K562 (cell line): ENCODE results near the gene SPECC1L.

ENCODE experiments used
- CTCF ChIP-seq, 3 experiments: IDR thresholded peaks in 2 of 3; conservative IDR thresholded peaks in 1 of 3; 2 replicates each; pipeline ENCODE4 v1.5.1; 2011 to 2012; ENCODE audit warnings: low read length in 3 of 3, mild to moderate bottlenecking in 3 of 3, control low read depth in 2 of 3, improper control_type of control experiment in 1 of 3, inconsistent platforms in 1 of 3, low read depth in 1 of 3, mixed read lengths in 1 of 3, moderate library complexity in 1 of 3; ENCODE audit not compliant: insufficient read depth in 2 of 3
- E2F1 ChIP-seq: sonication (generic); formaldehyde crosslinking; IDR thresholded peaks from 2 replicates; pipeline ENCODE4 v1.8.1; 2023; ENCODE audit warnings: mild to moderate bottlenecking, missing genetic modification reagents, moderate library complexity
- EZH2 ChIP-seq: IDR thresholded peaks from 2 replicates; pipeline ENCODE4 v1.6.1; 2012; ENCODE audit warnings: low read depth, mild to moderate bottlenecking, inconsistent platforms, low read length, borderline replicate concordance
- FOXJ3 ChIP-seq: sonication (generic); formaldehyde crosslinking; IDR thresholded peaks from 2 replicates; pipeline ENCODE4 v1.4.0; 2020; ENCODE audit warnings: mild to moderate bottlenecking, missing genetic modification reagents
- HDAC3 ChIP-seq: fragments of 450-650 bp; IDR thresholded peaks from 2 replicates; pipeline ENCODE4 v1.6.1; 2018; ENCODE audit warnings: borderline replicate concordance, mild to moderate bottlenecking, moderate library complexity; ENCODE audit not compliant: partially characterized antibody
- ID3 ChIP-seq, 2 experiments: fragments of 250-450 bp in 1 of 2; fragments of 450-650 bp in 1 of 2; sonication (Bioruptor Pico) in 1 of 2; IDR thresholded peaks; 2 replicates each; pipeline versions ENCODE4 v1.6.1 to v1.8.0; 2016 to 2021; ENCODE audit warnings: mild to moderate bottlenecking in 2 of 2, moderate library complexity in 2 of 2, missing compliant biosample characterization in 1 of 2, missing genetic modification characterization in 1 of 2
- MEIS2 ChIP-seq: fragments of 450-650 bp; IDR thresholded peaks from 2 replicates; pipeline ENCODE4 v1.6.1; 2014; ENCODE audit warnings: mild to moderate bottlenecking; ENCODE audit not compliant: partially characterized antibody
- MYNN ChIP-seq, 2 experiments: sonication (generic); formaldehyde crosslinking in 1 of 2; IDR thresholded peaks; 2 replicates each; pipeline versions ENCODE4 v1.5.0 to v1.6.1; 2016 to 2020; ENCODE audit warnings: antibody characterized with exemption in 1 of 2, missing genetic modification reagents in 1 of 2
- NEUROD1 ChIP-seq: fragments of 150-350 bp; IDR thresholded peaks from 2 replicates; pipeline ENCODE4 v1.6.1; 2014; ENCODE audit warnings: borderline replicate concordance, low read length, low read depth; ENCODE audit not compliant: partially characterized antibody
- POLR2A ChIP-seq: fragments of 450-650 bp; conservative IDR thresholded peaks from 2 replicates; pipeline ENCODE4 v1.6.1; 2016
- POLR2AphosphoS2 ChIP-seq: IDR thresholded peaks from 2 replicates; pipeline ENCODE4 v1.6.1; 2012; ENCODE audit warnings: low read length, improper control_type of control experiment
- TARDBP ChIP-seq: fragments of 450-650 bp; IDR thresholded peaks from 2 replicates; pipeline ENCODE4 v1.6.1; 2016
- YY1 ChIP-seq, 3 experiments: IDR thresholded peaks; 2 replicates each; pipeline ENCODE4 v1.6.1; 2011; ENCODE audit warnings: low read length in 2 of 3, mild to moderate bottlenecking in 2 of 3, moderate library complexity in 2 of 3, borderline replicate concordance in 1 of 3, control low read depth in 1 of 3, low read depth in 1 of 3; ENCODE audit not compliant: insufficient read depth in 3 of 3, insufficient replicate concordance in 2 of 3, control insufficient read depth in 1 of 3, insufficient read length in 1 of 3; ENCODE audit errors: extremely low read depth in 1 of 3

- TF ChIP-seq FOXJ3, result no peak
- no peak for TF ChIP-seq E2F1
- TF ChIP-seq ID3 (CRISPR knock-in tag; IDR thresholded peaks at IDR 0.05), result no peak
- no peak for TF ChIP-seq ID3 (tag; IDR thresholded peaks at IDR 0.05)
- no peak for TF ChIP-seq POLR2A
- no peak for TF ChIP-seq NEUROD1
- TF ChIP-seq CTCF (IDR thresholded peaks at IDR 0.05 in 2 of 3, conservative IDR thresholded peaks at IDR 0.05 in 1 of 3; ENCODE audit: insufficient read depth in 2 of 3, low read depth in 1 of 3, low read length in 3 of 3), result peak; percentile 56 to 65 (median 59)
- TF ChIP-seq MEIS2, result no peak
- no peak for TF ChIP-seq POLR2AphosphoS2
- TF ChIP-seq TARDBP, result no peak
- no peak for TF ChIP-seq EZH2
- no peak for TF ChIP-seq HDAC3
- no peak for TF ChIP-seq MYNN (IDR thresholded peaks at IDR 0.05)
- TF ChIP-seq MYNN (CRISPR knock-in tag; IDR thresholded peaks at IDR 0.05), result no peak
- TF ChIP-seq YY1 (IDR thresholded peaks at IDR 0.05; ENCODE audit: borderline replicate concordance in 1 of 3, control insufficient read depth in 1 of 3, extremely low read depth in 1 of 3, insufficient read depth in 3 of 3, insufficient read length in 1 of 3, insufficient replicate concordance in 2 of 3, low read depth in 1 of 3, low read length in 2 of 3), result no peak
Measured at GRCh38 chr22:24421428-24421931, 150.8 kb downstream of the SPECC1L start.
